Endothelial cell of umbilical vein (primary cell): ENCODE results near the gene CCNDBP1.

ENCODE experiments used
- EZH2 ChIP-seq: IDR thresholded peaks from 2 replicates; pipeline ENCODE4 v1.6.1; 2012; ENCODE audit warnings: borderline replicate concordance, low read depth, mild to moderate bottlenecking, moderate library complexity, low read length, inconsistent platforms; ENCODE audit not compliant: severe bottlenecking
- FOS ChIP-seq: IDR thresholded peaks from 2 replicates; pipeline ENCODE4 v1.6.1; 2011; ENCODE audit warnings: mild to moderate bottlenecking, low read length, moderate library complexity, borderline replicate concordance; ENCODE audit not compliant: insufficient read depth
- POLR2A ChIP-seq: IDR thresholded peaks from 2 replicates; pipeline ENCODE4 v1.6.1; 2012; ENCODE audit warnings: low read depth, mild to moderate bottlenecking, control low read depth, low read length
- TF ChIP-seq, protein P1 (sequence below), 2 donors: IDR thresholded peaks; 1 replicate in 1 of 2; 2 replicates in 1 of 2; pipeline ENCODE4 v1.5.1; 2011; ENCODE audit warnings: low read length in 2 of 2, mild to moderate bottlenecking in 2 of 2, moderate library complexity in 2 of 2, control low read depth in 1 of 2, inconsistent platforms in 1 of 2, low read depth in 1 of 2; ENCODE audit not compliant: insufficient read depth in 1 of 2; ENCODE audit errors: extremely low read depth in 1 of 2

DNA sequence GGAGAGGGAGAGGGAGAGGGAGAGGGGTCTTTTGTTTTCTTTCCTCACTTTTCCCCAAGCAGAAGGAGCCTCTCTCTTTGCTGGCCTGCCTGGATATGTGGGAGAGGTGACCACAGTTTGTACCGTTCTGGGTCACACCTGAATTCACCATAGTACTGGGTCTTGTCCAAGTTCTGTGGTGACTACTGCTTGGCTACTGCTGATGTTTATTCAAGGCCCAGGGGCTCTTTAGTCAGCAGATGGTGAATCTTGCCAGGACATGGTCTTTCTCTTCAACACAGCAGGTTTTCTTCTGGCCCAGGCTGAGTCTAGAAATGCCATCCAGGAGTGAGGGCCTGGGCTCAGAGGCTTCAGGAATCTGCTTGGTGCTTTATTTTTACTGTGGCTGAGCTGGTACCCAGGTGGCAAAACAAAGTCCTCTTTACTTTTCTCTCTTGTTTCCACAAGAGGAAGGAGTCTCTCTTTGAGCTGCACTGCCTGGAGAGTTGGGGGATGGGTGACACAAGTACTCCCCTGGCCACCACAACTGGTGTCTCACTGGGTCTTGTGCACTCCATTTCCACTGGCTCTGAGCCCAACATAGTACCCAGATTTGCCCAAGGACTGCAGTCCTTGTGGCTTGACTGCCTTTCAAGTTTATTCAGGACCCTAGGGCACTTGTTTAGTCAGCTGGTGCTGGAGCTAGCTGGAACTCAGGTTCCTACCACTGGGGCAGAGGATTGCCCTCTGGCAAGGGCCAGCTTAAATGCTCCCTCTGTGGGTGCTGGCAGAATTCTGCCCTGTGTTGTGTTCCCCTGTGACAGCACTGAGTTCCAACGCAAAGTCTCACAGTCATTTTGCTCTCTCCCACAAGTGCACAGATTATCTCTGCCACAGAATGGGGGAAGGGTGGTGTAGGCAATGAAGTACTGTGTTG lies 16.8 kb upstream of the CCNDBP1 start:
- TF ChIP-seq, protein P1, sequence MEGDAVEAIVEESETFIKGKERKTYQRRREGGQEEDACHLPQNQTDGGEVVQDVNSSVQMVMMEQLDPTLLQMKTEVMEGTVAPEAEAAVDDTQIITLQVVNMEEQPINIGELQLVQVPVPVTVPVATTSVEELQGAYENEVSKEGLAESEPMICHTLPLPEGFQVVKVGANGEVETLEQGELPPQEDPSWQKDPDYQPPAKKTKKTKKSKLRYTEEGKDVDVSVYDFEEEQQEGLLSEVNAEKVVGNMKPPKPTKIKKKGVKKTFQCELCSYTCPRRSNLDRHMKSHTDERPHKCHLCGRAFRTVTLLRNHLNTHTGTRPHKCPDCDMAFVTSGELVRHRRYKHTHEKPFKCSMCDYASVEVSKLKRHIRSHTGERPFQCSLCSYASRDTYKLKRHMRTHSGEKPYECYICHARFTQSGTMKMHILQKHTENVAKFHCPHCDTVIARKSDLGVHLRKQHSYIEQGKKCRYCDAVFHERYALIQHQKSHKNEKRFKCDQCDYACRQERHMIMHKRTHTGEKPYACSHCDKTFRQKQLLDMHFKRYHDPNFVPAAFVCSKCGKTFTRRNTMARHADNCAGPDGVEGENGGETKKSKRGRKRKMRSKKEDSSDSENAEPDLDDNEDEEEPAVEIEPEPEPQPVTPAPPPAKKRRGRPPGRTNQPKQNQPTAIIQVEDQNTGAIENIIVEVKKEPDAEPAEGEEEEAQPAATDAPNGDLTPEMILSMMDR (IDR thresholded peaks at IDR 0.05; ENCODE audit: extremely low read depth in 1 of 2, insufficient read depth in 1 of 2, low read depth in 1 of 2, low read length in 2 of 2): no peak
- TF ChIP-seq FOS (no peak), EZH2 (no peak), POLR2A (no peak)
